ENCODE data around the gene ITGB1BP1.
A peak's percentile ranks its signal among the peaks of the same experiment; 100 is the strongest.
"Not testable (repeated sequence)": the region's sequence is repeated elsewhere in the genome, so short reads cannot be mapped to it uniquely, and the experiment has no call there.

Gene ITGB1BP1

GRCh38 chr2:9398881-9399780, 24.2 kb downstream of the ITGB1BP1 start:
- no peak for DNase-seq

GRCh38 chr2:9398251-9398650, 25.1 kb downstream of the ITGB1BP1 start:
- DNase-seq, result not testable (repeated sequence)

- DNase-seq, result no peak
Observed at GRCh38 chr2:9397201-9397600, 26.1 kb downstream of the ITGB1BP1 start.

- DNase-seq, result no peak
Observed at GRCh38 chr2:9394816-9395215, 28.5 kb downstream of the ITGB1BP1 start.

GRCh38 chr2:9392898-9393765, 30.2 kb downstream of the ITGB1BP1 start:
- DNase-seq, result no peak

GRCh38 chr2:9391961-9392720, 31.2 kb downstream of the ITGB1BP1 start:
- DNase-seq, result no peak

- no peak for DNase-seq
Observed at GRCh38 chr2:9390991-9391390, 32.3 kb downstream of the ITGB1BP1 start.

GRCh38 chr2:9390151-9390850, 33.0 kb downstream of the ITGB1BP1 start:
- no peak for DNase-seq

- no peak for DNase-seq
Observed at GRCh38 chr2:9388950-9389911, 34.1 kb downstream of the ITGB1BP1 start.

GRCh38 chr2:9388199-9388681, 35.1 kb downstream of the ITGB1BP1 start:
- no peak for DNase-seq

- DNase-seq, result no peak
Observed at GRCh38 chr2:9385841-9386240, 37.5 kb downstream of the ITGB1BP1 start.

GRCh38 chr2:9384521-9384920, 38.8 kb downstream of the ITGB1BP1 start:
- no peak for DNase-seq

GRCh38 chr2:9382604-9383235, 40.6 kb downstream of the ITGB1BP1 start:
- no peak for DNase-seq

GRCh38 chr2:9380702-9381628, 42.4 kb downstream of the ITGB1BP1 start:
- no peak for DNase-seq

GRCh38 chr2:9379391-9379755, 44.0 kb downstream of the ITGB1BP1 start:
- DNase-seq, result no peak

GRCh38 chr2:9378433-9379390, 44.6 kb downstream of the ITGB1BP1 start:
- DNase-seq, result peak; percentile 70

- no peak for DNase-seq
Observed at GRCh38 chr2:9377461-9378097, 45.7 kb downstream of the ITGB1BP1 start.
